ENCODE measurements around the gene MST1.
"Not testable (repeated sequence)": the region's sequence is repeated elsewhere in the genome, so short reads cannot be mapped to it uniquely, and the experiment has no call there.

Gene MST1

DNA sequence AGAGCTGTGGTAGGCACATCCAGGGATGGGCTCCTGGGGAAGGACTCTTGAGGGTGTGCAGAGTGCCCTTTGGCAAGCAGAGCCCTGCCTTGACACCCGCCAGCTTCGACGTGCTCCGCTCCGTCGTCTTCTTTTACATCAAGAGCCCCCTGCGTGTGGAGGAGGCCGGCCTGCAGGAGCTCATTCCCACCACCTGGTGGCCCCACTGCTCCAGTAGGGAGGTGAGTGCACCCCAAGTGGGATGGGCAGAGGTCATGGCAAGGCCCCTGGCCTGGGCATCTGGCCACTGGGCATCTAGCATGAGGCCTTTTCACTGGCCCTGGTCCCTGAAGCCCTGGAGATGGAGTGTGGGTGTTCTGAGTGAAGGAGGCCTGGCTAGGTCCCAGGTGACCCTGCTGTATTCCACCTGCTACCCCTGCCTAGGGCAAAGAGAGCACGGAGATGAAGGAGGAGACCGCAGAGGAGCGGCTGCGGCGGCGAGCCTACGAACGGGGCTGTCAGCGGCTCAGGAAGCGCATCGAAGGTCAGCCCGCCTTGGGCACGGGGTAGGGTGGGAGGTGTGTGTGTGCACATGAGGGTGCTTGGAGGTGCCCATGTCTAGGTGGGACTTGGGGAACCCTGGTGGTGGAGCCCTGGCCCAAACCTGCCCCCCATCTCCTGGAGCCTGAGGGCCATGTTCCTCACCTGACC, 12.3 kb upstream of the MST1 start:
- DNase-seq (ENCODE audit: low spot score) (no peak), FAIRE-seq (no peak)

DNA sequence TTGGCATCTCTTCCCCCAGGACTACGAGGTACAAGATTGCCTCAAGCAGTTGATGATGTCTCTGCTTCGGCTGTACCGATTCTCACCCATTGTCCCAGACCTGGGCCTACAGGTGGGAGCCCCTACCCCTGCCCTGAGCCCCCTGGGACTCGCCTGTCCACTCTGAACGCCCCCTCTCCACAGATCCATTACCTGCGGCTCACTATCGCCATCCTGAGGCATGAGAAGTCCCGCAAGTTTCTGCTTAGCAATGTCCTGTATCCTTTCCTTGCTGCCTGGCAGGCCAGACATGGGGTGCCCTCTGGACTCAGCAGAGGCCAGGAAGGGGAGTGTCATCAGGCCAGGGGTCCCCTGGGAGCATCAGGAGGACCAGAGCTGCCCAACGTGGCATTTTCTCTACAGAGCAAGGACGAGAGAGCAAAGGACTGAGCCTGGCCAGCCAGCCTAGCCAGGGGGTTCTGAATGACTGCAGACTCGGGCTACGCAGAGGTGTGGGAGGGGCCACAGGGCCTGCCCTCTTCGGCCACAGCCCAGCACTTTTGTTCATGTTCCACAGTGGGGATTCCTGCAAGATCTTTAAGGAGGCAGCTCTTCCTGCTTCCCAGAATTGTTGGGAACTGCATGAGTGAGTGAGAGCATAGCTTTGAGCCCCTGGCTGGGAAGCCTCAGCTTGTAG, 11.3 kb upstream of the MST1 start:
- FAIRE-seq = no peak
- no peak for DNase-seq (ENCODE audit: low spot score)

DNA sequence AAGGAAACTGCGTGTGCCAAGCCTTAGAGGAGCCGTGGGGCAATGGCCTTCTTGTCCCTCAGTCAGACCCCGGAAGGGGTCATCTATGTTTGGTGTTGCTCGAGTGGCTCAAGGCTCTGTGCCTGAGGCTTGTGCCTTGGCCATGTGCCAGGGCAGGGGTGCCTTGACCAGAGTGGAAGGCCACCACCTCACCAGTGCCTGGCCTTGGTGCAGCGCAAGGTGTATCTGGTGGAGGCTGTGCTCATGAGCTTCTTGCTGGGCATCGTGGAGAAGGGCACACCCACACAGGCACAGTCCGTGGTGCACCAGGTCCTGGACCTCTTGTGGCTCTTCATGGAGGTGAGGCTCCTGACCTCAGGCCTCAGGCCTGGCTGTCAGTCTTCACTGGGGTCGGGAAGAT, 10.7 kb upstream of the MST1 start:
- peak; percentile 9 for FAIRE-seq
- no peak for DNase-seq (ENCODE audit: low spot score)

GRCh38 chr3:49699281-49699979, 10.2 kb upstream of the MST1 start:
- DNase-seq (ENCODE audit: low spot score) = no peak
- FAIRE-seq = no peak

DNA sequence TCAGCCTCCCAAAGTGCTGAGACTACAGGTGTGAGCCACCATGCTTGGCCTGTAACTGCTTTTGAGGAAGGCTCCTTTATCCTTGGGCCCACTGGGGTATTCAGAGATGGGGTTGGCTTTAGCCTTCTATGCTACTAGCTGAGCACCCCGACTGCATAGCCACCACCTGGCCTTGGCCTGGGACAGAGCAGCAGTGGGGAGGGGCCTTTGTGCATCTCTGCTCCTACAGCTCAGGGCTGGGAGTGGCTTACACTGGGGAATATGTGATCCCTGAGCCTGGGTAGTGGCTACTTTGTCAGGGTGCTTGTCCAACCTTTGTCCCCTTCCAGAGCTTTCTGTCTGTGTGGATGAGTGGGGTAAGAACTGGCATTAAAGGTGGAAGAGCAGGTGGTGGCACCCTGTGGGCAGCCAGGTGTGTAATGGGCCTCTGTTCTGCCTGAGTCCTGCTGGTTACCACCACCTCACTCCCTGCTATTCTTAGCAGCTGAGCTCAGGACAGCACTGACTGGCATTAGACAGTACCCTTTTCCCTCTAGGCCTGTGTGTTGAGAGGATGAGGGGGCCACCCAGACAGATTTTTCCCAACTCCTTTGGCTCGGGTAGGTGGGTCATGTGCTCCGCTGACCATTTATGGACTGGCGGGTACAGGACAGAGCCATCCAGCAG, 6.2 kb upstream of the MST1 start:
- DNase-seq (ENCODE audit: low spot score); FAIRE-seq: not testable (repeated sequence)

- FAIRE-seq; DNase-seq (ENCODE audit: low spot score): not testable (repeated sequence)
Observed at GRCh38 chr3:49694409-49695070, 5.3 kb upstream of the MST1 start.

DNA sequence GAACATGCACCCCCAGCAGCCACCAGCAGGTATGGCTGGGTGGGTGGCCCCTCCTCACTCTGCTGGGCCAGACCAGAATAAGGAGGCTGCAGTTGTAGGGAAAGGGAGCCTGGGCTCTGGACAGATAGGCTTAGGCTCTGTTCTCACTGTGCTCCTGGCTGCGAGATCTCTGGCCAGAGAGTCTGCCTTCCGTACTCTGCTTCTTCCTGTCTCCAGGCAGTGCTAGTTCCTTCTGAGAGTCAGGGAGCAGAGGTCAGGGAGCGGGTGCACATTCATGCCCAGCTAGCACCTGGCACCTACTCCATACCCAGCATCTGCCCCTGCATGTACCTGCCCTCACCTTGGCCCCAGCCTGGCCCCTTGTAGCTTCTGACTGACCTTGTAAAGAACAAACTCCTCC, 2.2 kb upstream of the MST1 start:
- not testable (repeated sequence) for DNase-seq (ENCODE audit: low spot score); FAIRE-seq

DNA sequence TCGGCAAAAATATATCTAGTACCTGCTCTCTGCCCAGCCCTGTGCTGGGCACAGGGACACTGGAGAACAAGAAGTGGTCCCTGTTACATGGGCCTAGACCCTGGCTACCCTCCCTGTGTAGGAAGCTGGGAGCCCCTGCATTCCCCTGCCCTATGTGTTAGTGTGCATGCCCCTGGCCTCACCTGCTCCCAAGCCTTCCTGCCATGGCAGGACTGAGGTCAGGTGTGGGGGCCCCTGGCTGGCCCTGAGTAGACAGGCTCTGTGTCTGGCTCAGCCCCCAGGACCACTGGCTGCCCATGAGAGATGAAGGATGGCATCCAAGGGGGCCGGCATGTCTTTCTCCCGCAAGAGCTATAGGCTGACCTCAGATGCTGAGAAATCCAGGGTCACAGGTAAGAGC, 1.6 kb upstream of the MST1 start:
- not testable (repeated sequence) for DNase-seq (ENCODE audit: low spot score); FAIRE-seq

DNA sequence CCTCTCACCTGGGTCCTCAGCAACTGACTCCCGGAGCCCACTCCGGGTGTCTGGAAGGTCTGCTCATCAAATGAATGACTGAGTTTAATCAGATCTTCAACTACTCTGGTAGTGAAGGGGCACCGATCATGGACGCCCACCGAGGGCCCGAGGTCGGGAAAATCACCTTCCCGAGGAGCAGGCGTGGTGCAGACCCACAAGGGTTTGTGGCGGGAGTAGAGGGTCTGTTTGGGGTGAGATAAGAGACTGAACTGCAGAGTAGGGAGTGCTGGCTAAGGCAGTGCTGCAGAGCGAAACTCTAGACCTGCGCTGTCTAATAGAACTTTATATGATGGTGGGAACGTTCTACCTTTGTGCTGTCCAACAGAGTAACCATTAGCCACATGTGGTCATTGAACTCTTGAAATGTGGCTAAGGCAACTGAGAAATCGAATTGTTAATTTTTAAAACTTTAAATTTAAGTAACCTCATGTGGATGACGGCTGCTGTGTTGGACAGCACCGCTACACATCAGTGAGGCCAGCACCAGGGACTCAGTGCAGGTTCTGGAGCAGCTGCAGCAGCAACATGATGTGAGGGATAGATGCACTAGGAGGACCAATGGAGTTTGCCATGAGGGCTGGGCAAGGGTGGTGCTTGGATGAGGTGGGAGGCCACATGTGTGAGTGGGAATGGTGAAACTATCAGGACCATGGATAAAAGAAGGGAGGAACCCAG, 792 bp upstream of the MST1 start:
- not testable (repeated sequence) for FAIRE-seq
- peak; percentile 27 for DNase-seq (ENCODE audit: low spot score)

DNA sequence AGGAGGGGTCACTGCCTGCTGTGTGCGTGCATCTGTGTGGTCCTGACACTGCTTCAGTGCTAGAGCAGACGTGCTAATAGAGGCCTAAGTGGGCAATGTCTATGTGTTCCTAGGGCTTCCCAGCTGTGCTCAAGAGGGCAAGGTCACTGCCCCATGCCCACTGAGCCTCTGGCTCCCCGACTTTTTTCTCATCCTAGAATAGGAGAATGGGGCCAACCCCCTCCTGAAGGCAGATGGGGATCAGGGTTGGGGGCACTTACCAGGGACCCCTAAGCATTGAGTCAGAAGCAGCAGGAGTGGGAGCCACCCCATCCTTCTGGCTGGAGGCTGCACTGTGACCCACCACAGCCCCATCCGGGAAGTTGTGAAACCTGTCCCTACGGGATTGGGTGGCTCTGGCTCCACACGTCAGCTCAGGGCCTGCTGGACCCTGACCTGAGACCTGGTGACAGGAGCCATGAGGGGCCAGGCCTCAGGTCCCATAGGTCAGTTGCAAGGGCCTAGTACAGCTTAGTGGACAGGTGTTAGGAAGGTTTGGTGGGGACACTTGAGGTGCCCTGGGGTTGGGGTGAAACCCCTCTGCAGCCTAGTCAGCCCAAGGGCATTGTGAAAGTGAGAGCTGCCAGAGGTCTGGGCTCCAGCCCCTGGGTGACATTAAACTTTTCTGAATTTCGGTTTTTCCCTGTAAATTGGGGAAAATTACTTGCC, 782 bp downstream of the MST1 start:
- not testable (repeated sequence) for FAIRE-seq; DNase-seq (ENCODE audit: low spot score)

- FAIRE-seq; DNase-seq (ENCODE audit: low spot score): not testable (repeated sequence)
Observed at GRCh38 chr3:49687424-49687795, 1.9 kb downstream of the MST1 start.

GRCh38 chr3:49686769-49687423, 2.4 kb downstream of the MST1 start:
- DNase-seq (ENCODE audit: low spot score); FAIRE-seq: not testable (repeated sequence)

- not testable (repeated sequence) for FAIRE-seq; DNase-seq (ENCODE audit: low spot score)
Observed at GRCh38 chr3:49686346-49686745, 2.9 kb downstream of the MST1 start.

- not testable (repeated sequence) for DNase-seq (ENCODE audit: low spot score); FAIRE-seq
Observed at GRCh38 chr3:49685846-49686245, 3.4 kb downstream of the MST1 start.

- DNase-seq (ENCODE audit: low spot score); FAIRE-seq: not testable (repeated sequence)
Observed at GRCh38 chr3:49685103-49685502, 4.2 kb downstream of the MST1 start.

DNA sequence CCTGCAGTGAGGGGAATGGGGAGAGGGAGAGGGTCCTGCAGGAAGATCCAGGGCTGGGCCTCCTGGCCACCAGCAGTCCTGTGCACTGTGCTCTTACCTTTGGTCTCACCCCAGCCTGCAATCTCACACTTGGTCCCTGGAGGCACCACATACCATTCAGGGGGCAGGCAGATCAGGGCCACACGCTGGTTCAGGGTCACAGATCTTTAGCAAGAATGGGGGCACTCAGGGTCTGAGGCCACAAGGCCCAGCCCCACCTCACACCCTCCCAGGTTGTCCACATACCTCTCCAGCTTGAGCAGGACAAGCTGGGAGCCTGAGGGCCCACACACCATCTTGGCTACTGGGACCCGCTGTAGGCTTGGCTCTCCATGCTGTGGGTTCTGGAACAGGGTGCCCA, 4.8 kb downstream of the MST1 start:
- not testable (repeated sequence) for DNase-seq (ENCODE audit: low spot score); FAIRE-seq

DNA sequence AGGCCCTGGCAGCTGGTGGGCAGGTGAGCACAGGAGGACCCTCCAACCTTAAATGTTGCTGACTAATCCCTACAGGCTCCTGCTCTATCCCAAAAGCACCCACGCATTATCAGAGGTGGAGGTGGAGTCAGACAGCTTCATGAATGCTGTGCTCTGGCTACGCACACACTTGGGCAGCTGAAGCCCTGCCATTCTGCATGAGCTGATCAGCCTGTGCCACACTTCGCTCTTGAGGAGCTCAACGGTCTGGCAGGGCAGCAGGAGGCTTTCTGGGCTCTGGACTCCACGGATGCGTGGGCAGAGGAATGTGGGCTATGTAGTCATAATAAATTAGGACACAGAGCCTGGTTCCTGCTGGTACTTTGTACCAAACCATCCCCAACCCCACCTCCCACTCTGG, 6.1 kb downstream of the MST1 start:
- DNase-seq (ENCODE audit: low spot score) = no peak
- FAIRE-seq = no peak

- no peak for FAIRE-seq
- DNase-seq (ENCODE audit: low spot score) = no peak
Observed at GRCh38 chr3:49681543-49681942, 7.7 kb downstream of the MST1 start.

- DNase-seq (ENCODE audit: low spot score) (no peak), FAIRE-seq (no peak)
Observed at GRCh38 chr3:49681232-49681522, 8.1 kb downstream of the MST1 start.
